ENCODE results near the gene BAZ2B. TPM values are rescaled to one million over a fixed set of nuclear protein-coding genes. Genes with fewer than 3 reads are reported as not detected.

BAZ2B gene
- total RNA-seq, 1 experiment from 2014 or later = 54.9 TPM

GRCh38 chr2:159283529-159283928 lies 332.8 kb downstream of the BAZ2B start:
- H2BK15ac ChIP-seq (ENCODE audit: low read depth, low read length) = no peak overlapping the region
- H4K5ac ChIP-seq (ENCODE audit: insufficient read length, low read depth, low read length) = no peak overlapping the region
- H3K56ac ChIP-seq (ENCODE audit: insufficient read length, low read depth, low read length) = no peak overlapping the region
- H3K4ac ChIP-seq (ENCODE audit: low read depth, low read length) = no peak overlapping the region
- H2AK5ac ChIP-seq (ENCODE audit: insufficient read length, low read length) = no peak overlapping the region
- H3K27me3 ChIP-seq (ENCODE audit: insufficient read depth, low read length) = no peaks in the 10 kb centered on the region
- H3K9ac ChIP-seq (ENCODE audit: extremely low read depth, insufficient read length, low read length) = no peak overlapping the region
- Mint-ChIP-seq H3K27ac (no peak overlapping the region), H3K4me1 (peaks cover 16 to 18% of the 10 kb centered on the region in 2 experiments), H3K36me3 (ENCODE audit: insufficient read depth in 1 of 3, low read depth in 3 of 3) (peaks cover 0 to 18% (median 0%) of the 10 kb centered on the region in 3 experiments; a peak in 2 of 7 replicates), H3K9me3 (no peaks in the 10 kb centered on the region), H3K4me3 (no peak overlapping the region), H3K27me3 (ENCODE audit: low read depth) (no peaks in the 10 kb centered on the region; the same call in 1 of the 2 replicates)
- no peaks in the 10 kb centered on the region for H3K4me1 ChIP-seq (ENCODE audit: insufficient read depth, low read length)
- H2BK20ac ChIP-seq (ENCODE audit: low read depth, low read length, poor library complexity, severe bottlenecking) = no peak overlapping the region
- H3K9me3 ChIP-seq (ENCODE audit: control insufficient read depth, low read depth, low read length) = no peaks in the 10 kb centered on the region
- H4K8ac ChIP-seq (replicated peaks; ENCODE audit: insufficient read length, low read depth, low read length) = no peak overlapping the region
- H3K4me2 ChIP-seq (ENCODE audit: insufficient read depth, insufficient read length, low read length) = no peak overlapping the region
- no peak for DNase-seq
- no peaks in the 10 kb centered on the region for H3K79me2 ChIP-seq (ENCODE audit: insufficient read depth, low read length)
- no peak overlapping the region for H3K23ac ChIP-seq (ENCODE audit: insufficient read length, low read depth, low read length)
- no peak overlapping the region for H3K27ac ChIP-seq (ENCODE audit: insufficient read length, low read depth, low read length)
- no peak overlapping the region for H2BK120ac ChIP-seq (ENCODE audit: low read depth, low read length, poor library complexity, severe bottlenecking)
- no CpG with 5 or more reads among the region's 6 CpGs for WGBS (ENCODE audit: extremely low coverage, insufficient read length, low lambda C conversion rate)
- H2BK12ac ChIP-seq (ENCODE audit: insufficient read length, low read depth, low read length) = no peak overlapping the region
- H2AFZ ChIP-seq (ENCODE audit: low read length) = no peak overlapping the region
- no peak overlapping the region for H3K18ac ChIP-seq (ENCODE audit: insufficient read length, low read depth, low read length)
- H3T11ph ChIP-seq (ENCODE audit: low read length) = no peak overlapping the region
- no peak overlapping the region for H4K91ac ChIP-seq (ENCODE audit: insufficient read length, low read depth, low read length)
- H2BK5ac ChIP-seq (ENCODE audit: insufficient read length, low read length) = no peak overlapping the region
- no peaks in the 10 kb centered on the region for H4K20me1 ChIP-seq (ENCODE audit: control insufficient read depth, insufficient read depth, insufficient read length)
- H3K14ac ChIP-seq (ENCODE audit: insufficient read depth, low read length) = no peak overlapping the region
- no peak for TF ChIP-seq CTCF (conservative IDR thresholded peaks at IDR 0.05)
- peaks cover 8% of the 10 kb centered on the region for H3K23me2 ChIP-seq (ENCODE audit: insufficient read length, low read depth, low read length, poor library complexity, severe bottlenecking)
- no peaks in the 10 kb centered on the region for H3K79me1 ChIP-seq (ENCODE audit: insufficient read depth, low read depth, low read length, poor library complexity, severe bottlenecking)

All from H9 (cell line).